ENCODE results near the gene VMO1. TPM values are rescaled to one million over a fixed set of nuclear protein-coding genes. Genes with fewer than 3 reads are reported as not detected.

The VMO1 gene
- total RNA-seq, 4 donors from 2014 or later, result 4.6 to 54.9 (median 5.7) TPM; not detected in 1

- no peak for TF ChIP-seq CTCF (IDR thresholded peaks at IDR 0.05; ENCODE audit: low read depth)
Measured at GRCh38 chr17:4818276-4818675, 32.1 kb upstream of the VMO1 start.

- TF ChIP-seq CTCF (IDR thresholded peaks at IDR 0.05; ENCODE audit: low read depth), result no peak
Measured at GRCh38 chr17:4816826-4817225, 30.7 kb upstream of the VMO1 start.

- TF ChIP-seq CTCF (IDR thresholded peaks at IDR 0.05; ENCODE audit: low read depth), result no peak
Measured at GRCh38 chr17:4815043-4815675, 29.0 kb upstream of the VMO1 start.

- TF ChIP-seq CTCF (IDR thresholded peaks at IDR 0.05; ENCODE audit: low read depth), result no peak
Measured at GRCh38 chr17:4812690-4813089, 26.5 kb upstream of the VMO1 start.

GRCh38 chr17:4811471-4811870 lies 25.3 kb upstream of the VMO1 start:
- no peak for TF ChIP-seq CTCF (IDR thresholded peaks at IDR 0.05; ENCODE audit: low read depth)

- TF ChIP-seq CTCF (IDR thresholded peaks at IDR 0.05; ENCODE audit: low read depth), result no peak
Measured at GRCh38 chr17:4810696-4811290, 24.6 kb upstream of the VMO1 start.

- no peak for TF ChIP-seq CTCF (IDR thresholded peaks at IDR 0.05; ENCODE audit: low read depth)
Measured at GRCh38 chr17:4808378-4808767, 22.2 kb upstream of the VMO1 start.

All from subcutaneous adipose tissue (tissue), 4 donors.